Type B pancreatic cell (in vitro differentiated cells): ENCODE results near the gene ANKEF1. TPM values are rescaled to one million over a fixed set of nuclear protein-coding genes. Genes with fewer than 3 reads are reported as not detected.

Experiments used
- DNase-seq: peaks from one replicate; pipeline ENCODE4 v3.0.0; 2021; ENCODE audit warnings: mixed read lengths; ENCODE audit not compliant: unreplicated experiment; ENCODE audit errors: extremely low spot score
- H3K27ac Mint-ChIP-seq: 2 replicates; pipeline ENCODE4 v1.8.0; 2021; ENCODE audit warnings: mild to moderate bottlenecking, mixed read lengths
- H3K27me3 Mint-ChIP-seq: 2 replicates; pipeline ENCODE4 v1.8.0; 2021; ENCODE audit warnings: mixed read lengths
- H3K36me3 Mint-ChIP-seq: 2 replicates; pipeline ENCODE4 v1.8.0; 2021; ENCODE audit warnings: mixed read lengths
- H3K4me1 Mint-ChIP-seq: one replicate; pipeline ENCODE4 v1.8.0; 2021; ENCODE audit warnings: mixed read lengths; ENCODE audit not compliant: unreplicated experiment
- H3K4me3 Mint-ChIP-seq: 2 replicates; pipeline ENCODE4 v1.8.0; 2021; ENCODE audit warnings: mild to moderate bottlenecking, mixed read lengths
- H3K9me3 Mint-ChIP-seq: 2 replicates; pipeline ENCODE4 v1.8.0; 2021; ENCODE audit warnings: mixed read lengths
- CTCF ChIP-seq: fragments of 200-600 bp; sonication (generic); conservative IDR thresholded peaks from 2 replicates; pipeline ENCODE4 v1.5.0; 2021; ENCODE audit warnings: antibody characterized with exemption, mild to moderate bottlenecking
- total RNA-seq: library from RNA; stranded (reverse); gene quantifications from 2 replicates; pipeline ENCODE4 v1.2.1, GENCODE V29; 2021; ENCODE audit warnings: low replicate concordance

The ANKEF1 gene
- total RNA-seq, 1 donor from 2014 or later, result 5.9 TPM

- Mint-ChIP-seq H3K9me3 (no peaks in the 10 kb centered on the region), H3K4me1 (no peaks in the 10 kb centered on the region), H3K4me3 (no peak overlapping the region), H3K27me3 (no peaks in the 10 kb centered on the region), H3K36me3 (no peaks in the 10 kb centered on the region), H3K27ac (no peak overlapping the region)
- no peak for DNase-seq
- TF ChIP-seq CTCF, result no peak
These were observed 70.3 kb downstream of the ANKEF1 start for GRCh38 chr20:10105046-10105445.

Other genes with a start within 250 kb of the ANKEF1 start
- gene PAK5, start 195.9 kb upstream of the ANKEF1 start, total RNA-seq, result 0.69 and 1.8 TPM in 2 replicates
- gene SNAP25, start 183.8 kb downstream of the ANKEF1 start, total RNA-seq, result 8.1 and 12.5 TPM in 2 replicates